Brain microvascular endothelial cell (primary cell): Measurements from ENCODE around the gene BAG3.
A peak's percentile ranks its signal among the peaks of the same experiment; 100 is the strongest.

ENCODE experiments used
- DNase-seq: peaks from one replicate; pipeline ENCODE4 v3.0.0-alpha.2; 2020
- H3K27ac ChIP-seq: fragments of 250-450 bp; sonication (Bioruptor Pico); 2 replicates; pipeline ENCODE4 v1.5.1; 2020; ENCODE audit warnings: mild to moderate bottlenecking, moderate library complexity
- H3K27me3 ChIP-seq: fragments of 250-450 bp; sonication (Bioruptor Pico); replicated peaks from 2 replicates; pipeline ENCODE4 v1.5.1; 2020; ENCODE audit warnings: mild to moderate bottlenecking
- H3K36me3 ChIP-seq: fragments of 250-450 bp; sonication (Bioruptor Pico); replicated peaks from 2 replicates; pipeline ENCODE4 v1.5.1; 2020; ENCODE audit warnings: mild to moderate bottlenecking
- H3K4me3 ChIP-seq: 2 replicates; pipeline ENCODE4 v1.5.1; 2011; ENCODE audit warnings: low read depth, mild to moderate bottlenecking, control low read depth, low read length, moderate library complexity
- CTCF ChIP-seq: IDR thresholded peaks from 2 replicates; pipeline ENCODE4 v1.5.1; 2011; ENCODE audit warnings: low read depth, mild to moderate bottlenecking, moderate library complexity, low read length, control low read depth, inconsistent platforms; ENCODE audit errors: missing control alignments
- in situ Hi-C: cut with HindIII; loops from 2 replicates; pipeline ENCODE4 v1.10.0; 2017; ENCODE audit warnings: low sequenced_read_pairs, low pct_ligation_motif_present

Gene BAG3

GRCh38 chr10:119694608-119695007 lies 43.4 kb downstream of the BAG3 start:
- no peak for TF ChIP-seq CTCF
- H3K4me3 ChIP-seq: no peak overlapping the region
- no peak overlapping the region for H3K27ac ChIP-seq
- no peak for DNase-seq
- in situ Hi-C loops: no loop called here
- no peaks in the 10 kb centered on the region for H3K36me3 ChIP-seq
- H3K27me3 ChIP-seq: no peaks in the 10 kb centered on the region

GRCh38 chr10:119700321-119700954 lies 49.3 kb downstream of the BAG3 start:
- no peak for TF ChIP-seq CTCF
- H3K27ac ChIP-seq: no peak overlapping the region
- no peak overlapping the region for H3K4me3 ChIP-seq
- in situ Hi-C loops: no loop called here
- DNase-seq: no peak
- no peaks in the 10 kb centered on the region for H3K27me3 ChIP-seq
- H3K36me3 ChIP-seq: no peaks in the 10 kb centered on the region

GRCh38 chr10:119701861-119702260 lies 50.7 kb downstream of the BAG3 start:
- no peak overlapping the region for H3K4me3 ChIP-seq
- no peaks in the 10 kb centered on the region for H3K27me3 ChIP-seq
- in situ Hi-C loops: no loop called here
- H3K36me3 ChIP-seq: no peaks in the 10 kb centered on the region
- no peak overlapping the region for H3K27ac ChIP-seq
- TF ChIP-seq CTCF: no peak
- peak; percentile 28 for DNase-seq

GRCh38 chr10:119702583-119702982 lies 51.4 kb downstream of the BAG3 start:
- no peak overlapping the region for H3K27ac ChIP-seq
- TF ChIP-seq CTCF: no peak
- H3K36me3 ChIP-seq: no peaks in the 10 kb centered on the region
- no peaks in the 10 kb centered on the region for H3K27me3 ChIP-seq
- in situ Hi-C loops: no loop called here
- DNase-seq: no peak
- no peak overlapping the region for H3K4me3 ChIP-seq

GRCh38 chr10:119703903-119704508 lies 52.8 kb downstream of the BAG3 start:
- no peak for TF ChIP-seq CTCF
- Histone ChIP-seq H3K4me3 (no peak overlapping the region), H3K36me3 (no peaks in the 10 kb centered on the region), H3K27ac (no peak overlapping the region), H3K27me3 (no peaks in the 10 kb centered on the region)
- in situ Hi-C loops: no loop called here
- DNase-seq: no peak

- Histone ChIP-seq H3K36me3 (no peaks in the 10 kb centered on the region), H3K27me3 (no peaks in the 10 kb centered on the region), H3K4me3 (no peak overlapping the region), H3K27ac (no peak overlapping the region)
- in situ Hi-C loops: no loop called here
- no peak for DNase-seq
- TF ChIP-seq CTCF: no peak
Measured at GRCh38 chr10:119705434-119705831, 54.3 kb downstream of the BAG3 start.
